Stimulated activated CD8-positive, alpha-beta memory T cell treated with anti-CD3 and anti-CD28 coated beads, Interleukin-12 subunit alpha, Interleukin-12 subunit beta, amount 100 ng/mL, for 24 hours (primary cell): ENCODE results near the gene WDR90.
"Not testable (repeated sequence)": the region's sequence is repeated elsewhere in the genome, so short reads cannot be mapped to it uniquely, and the experiment has no call there.

ENCODE experiments used
- DNase-seq: peaks from one replicate; pipeline ENCODE4 v3.0.0-alpha.2; 2020; ENCODE audit errors: extremely low read depth

The WDR90 gene

GRCh38 chr16:708019-708418 is 58.9 kb downstream of the WDR90 start:
- no peak for DNase-seq

DNA sequence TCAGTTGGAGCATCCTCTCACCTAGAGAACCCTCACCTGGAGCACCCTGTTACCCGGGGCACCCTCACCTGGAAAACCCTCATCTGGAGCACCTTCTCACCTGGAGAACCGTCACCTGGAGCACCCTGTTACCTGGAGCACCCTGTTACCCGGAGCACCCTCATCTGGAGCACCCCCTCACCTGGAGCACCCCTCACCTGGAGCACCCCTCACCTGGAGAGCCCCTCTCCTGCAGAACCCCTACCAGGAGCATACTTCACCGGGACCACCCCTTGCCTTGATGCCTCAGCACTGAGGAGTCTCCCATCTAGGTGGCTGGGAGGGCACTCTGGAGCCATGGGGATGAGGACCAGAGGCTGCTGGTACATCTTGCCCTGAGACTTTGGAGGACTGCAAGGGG is 59.8 kb downstream of the WDR90 start:
- no peak for DNase-seq

DNA sequence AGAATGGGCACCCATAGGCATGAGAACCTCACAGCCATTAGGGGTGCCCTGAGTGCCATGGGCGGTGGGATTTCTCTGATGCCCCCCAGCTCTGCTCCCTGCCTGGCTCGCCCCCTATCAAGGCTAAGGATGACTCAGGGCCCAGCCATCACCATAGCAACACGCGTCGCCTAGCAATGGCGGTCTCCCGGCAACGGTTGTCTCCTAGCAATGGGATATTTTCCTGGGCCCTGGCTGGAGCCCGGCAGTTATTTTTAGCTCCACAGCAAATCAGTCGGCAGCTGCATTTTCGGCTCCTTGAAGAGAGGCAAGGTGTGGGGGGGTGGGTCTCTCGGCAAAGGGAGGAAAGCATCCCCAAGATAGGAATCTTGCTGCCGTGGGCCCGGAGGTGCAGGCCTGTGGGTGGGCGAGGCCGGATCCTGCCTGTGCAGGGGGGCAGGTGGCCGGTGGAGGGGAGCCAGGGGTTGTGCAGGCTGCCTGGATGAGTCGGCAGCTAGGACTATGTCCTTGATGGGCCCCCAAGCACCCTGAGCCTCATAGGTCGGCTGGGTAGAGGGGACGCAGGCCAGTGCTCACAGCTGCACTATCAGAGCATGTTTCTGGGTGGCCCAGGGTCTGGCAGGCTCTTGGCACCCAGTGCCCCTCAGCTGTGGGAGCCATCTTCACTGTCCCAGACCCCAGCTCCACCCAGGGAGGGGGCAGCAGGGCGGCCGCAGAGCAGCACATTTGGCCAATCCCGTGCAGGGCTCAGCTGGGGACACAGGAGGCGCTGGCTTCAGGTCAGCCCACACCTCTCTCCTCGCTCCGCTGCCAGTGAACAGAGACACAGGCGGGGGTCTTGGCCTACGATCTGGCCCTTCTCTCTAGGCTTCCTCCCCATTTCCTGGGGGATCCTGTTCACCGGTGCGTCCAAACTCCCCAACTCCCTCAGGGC is 60.7 kb downstream of the WDR90 start:
- no peak for DNase-seq

- DNase-seq: no peak
Observed at GRCh38 chr16:710500-711075, 61.4 kb downstream of the WDR90 start.

GRCh38 chr16:711084-711483 is 61.9 kb downstream of the WDR90 start:
- DNase-seq: no peak

- no peak for DNase-seq
Observed at GRCh38 chr16:711548-712320, 62.6 kb downstream of the WDR90 start.

DNA sequence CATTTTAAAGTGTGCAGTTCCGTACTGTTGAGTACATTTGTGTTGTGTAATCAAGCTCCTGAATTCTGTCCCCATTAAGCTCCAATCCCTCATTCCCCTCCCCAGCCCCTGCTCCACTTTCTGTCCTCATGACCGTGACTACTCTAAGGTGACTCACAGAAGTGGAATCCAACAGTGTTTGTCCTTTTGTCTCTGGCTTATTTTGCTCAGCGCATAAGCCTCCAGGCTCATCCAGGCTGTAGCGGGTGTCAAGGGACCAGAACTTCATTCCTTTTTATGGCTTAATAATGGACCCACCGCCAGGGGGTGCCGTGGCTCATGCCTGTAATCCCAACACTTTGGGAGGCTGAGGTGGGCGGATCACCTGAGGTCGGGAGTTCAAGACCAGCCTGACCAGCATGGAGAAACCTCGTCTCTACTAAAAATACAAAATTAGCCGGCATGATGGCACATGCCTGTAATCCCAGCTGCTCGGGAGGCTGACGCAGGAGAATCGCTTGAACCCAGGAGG is 63.6 kb downstream of the WDR90 start:
- not testable (repeated sequence) for DNase-seq

DNA sequence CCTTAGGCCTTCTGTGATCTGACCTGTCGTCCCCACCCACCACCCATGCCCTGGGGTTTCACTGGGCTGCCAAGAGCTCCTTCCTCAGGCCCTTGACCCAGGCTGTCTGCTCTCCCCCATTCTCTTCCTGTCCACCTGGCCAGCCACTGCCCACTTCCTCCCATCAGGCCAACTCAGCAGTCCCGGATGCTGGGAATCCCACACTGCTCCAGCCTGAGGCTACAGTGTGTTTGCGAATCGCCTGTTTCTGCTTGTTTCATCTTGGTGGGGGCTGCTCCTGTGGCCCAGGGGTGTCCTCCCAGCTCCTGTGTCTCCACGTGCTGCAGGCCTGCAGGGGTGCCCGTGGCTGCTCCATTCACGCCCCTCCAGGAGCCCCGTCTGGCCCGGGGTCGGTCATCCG is 64.9 kb downstream of the WDR90 start:
- DNase-seq: no peak

DNA sequence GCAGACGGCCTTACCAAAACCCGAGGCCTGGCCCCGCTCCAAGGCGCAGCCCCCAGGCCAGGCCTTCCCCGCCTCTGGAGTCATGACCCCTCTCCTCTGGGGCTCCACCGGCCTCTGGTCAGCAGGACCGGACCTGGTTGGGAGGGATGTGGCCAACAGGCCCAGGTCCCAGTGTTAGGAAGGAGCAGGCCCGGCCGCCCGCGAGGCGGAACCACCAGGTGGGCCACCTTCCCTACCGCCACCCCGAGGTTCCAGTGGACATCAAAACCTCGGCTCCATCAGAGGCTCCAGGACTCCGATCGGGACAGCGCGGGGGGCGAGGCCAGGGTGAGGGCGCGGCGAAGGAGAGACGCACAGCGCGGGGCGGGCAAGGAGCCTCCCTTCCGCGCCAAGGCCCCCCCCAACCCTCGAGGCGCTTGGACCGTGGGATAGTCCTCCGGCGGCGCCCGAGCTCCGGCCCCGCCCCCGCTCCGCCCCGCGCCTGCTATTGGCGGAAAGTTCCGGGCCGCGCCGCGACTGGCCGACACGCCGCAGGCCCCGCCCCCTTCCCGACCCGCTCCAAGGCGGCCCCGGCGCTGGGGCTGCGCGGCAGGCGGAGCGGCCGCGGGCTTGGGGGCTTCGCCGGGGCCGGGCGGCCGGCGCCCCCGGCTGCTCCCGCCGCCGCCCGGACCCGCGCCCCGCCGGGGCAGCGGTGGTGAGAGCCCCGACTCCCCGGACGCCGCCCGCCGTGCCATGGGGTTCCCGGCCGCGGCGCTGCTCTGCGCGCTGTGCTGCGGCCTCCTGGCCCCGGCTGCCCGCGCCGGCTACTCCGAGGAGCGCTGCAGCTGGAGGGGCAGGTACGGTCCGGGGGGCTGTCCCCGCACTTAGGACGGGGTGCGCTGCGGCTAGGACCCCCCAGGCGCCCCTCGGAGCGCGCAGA is 65.7 kb downstream of the WDR90 start, which contains the start of gene METRN:
METRN (plus strand) TSS at position 561 of the 919 bp plus-strand sequence; CDS start at position 733, 172 bp downstream.
- peak; percentile 87 for DNase-seq

DNA sequence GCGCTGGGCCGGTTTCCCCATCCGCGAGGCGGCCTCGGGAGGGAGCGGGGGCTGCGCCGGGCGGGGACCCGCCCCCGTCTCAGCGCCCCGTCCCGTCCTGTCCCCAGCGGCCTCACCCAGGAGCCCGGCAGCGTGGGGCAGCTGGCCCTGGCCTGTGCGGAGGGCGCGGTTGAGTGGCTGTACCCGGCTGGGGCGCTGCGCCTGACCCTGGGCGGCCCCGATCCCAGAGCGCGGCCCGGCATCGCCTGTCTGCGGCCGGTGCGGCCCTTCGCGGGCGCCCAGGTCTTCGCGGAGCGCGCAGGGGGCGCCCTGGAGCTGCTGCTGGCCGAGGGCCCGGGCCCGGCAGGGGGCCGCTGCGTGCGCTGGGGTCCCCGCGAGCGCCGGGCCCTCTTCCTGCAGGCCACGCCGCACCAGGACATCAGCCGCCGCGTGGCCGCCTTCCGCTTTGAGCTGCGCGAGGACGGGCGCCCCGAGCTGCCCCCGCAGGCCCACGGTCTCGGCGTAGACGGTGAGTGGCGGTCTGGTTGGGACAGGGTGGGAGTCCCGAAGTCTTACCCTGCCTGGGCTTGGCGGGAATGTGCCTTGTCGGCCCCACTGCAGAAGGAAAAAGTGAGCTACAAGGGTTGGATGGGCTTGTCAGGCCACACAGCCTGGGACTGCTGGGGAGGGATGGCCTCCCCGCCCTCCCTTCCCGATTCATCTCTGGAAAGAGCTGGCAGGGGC is 66.5 kb downstream of the WDR90 start:
- no peak for DNase-seq

DNA sequence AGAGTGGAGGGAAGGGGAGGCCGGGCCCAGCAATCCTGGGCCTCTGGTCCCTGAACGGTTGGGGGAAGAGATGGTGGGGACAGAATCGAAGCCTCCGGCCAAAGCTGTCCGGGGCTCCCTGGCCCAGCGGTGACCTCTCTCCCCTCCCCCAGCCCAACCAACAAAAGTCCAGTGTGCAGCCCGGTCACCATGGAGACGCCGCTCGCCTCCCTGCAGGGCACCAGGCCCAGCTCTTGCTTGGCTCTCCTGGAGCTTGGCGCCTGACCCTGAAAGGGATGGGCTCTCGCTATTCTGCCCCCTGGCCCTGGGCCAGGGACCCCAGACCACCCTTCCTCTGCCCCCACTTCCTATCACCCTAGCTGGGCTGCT is 67.0 kb downstream of the WDR90 start:
- DNase-seq: no peak

DNA sequence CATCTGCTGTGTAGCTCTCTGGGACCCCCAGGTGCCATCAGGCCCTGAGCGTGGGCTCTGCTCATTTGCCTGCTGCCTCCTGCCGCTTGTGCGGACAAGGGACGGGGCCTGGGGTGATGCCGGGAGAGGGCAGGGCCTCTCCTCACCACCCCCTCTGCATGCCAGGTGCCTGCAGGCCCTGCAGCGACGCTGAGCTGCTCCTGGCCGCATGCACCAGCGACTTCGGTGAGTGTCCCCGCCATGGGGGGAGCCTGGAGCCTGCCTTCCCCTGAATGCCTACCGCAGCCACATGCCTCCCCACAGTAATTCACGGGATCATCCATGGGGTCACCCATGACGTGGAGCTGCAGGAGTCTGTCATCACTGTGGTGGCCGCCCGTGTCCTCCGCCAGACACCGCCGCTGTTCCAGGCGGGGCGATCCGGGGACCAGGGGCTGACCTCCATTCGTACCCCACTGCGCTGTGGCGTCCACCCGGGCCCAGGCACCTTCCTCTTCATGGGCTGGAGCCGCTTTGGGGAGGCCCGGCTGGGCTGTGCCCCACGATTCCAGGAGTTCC is 67.7 kb downstream of the WDR90 start:
- DNase-seq: no peak
